Activated CD4-positive, alpha-beta T cell treated with anti-CD3 and anti-CD28 coated beads, Interleukin-2, amount 10 ng/mL, durations not matched to agents 7 days and 5 days (primary cell): ENCODE measurements around the gene ZSCAN4. TPM values are rescaled to one million over a fixed set of nuclear protein-coding genes. Genes with fewer than 3 reads are reported as not detected.

ENCODE experiments used
- total RNA-seq, 2 experiments: library from RNA; stranded (reverse); gene quantifications; one replicate each; pipeline ENCODE4 v1.2.3, GENCODE V29; 2021

Gene ZSCAN4
- total RNA-seq, 2 experiments from 2014 or later: not detected

Other genes with a start within 250 kb of the ZSCAN4 start
- 10 to 100 TPM; 11.2 to 12.5 TPM for gene ZNF749, start 233.6 kb upstream of the ZSCAN4 start, total RNA-seq
- gene VN1R1, start 211.8 kb upstream of the ZSCAN4 start, total RNA-seq: under 1 TPM; 0.15 to 0.21 TPM
- 1 to 10 TPM; 9.0 to 9.2 TPM for gene ZNF772, start 191.4 kb upstream of the ZSCAN4 start, total RNA-seq
- 10 to 100 TPM in 1 of 2 experiments, 1 to 10 TPM in 1; 9.8 to 11.4 TPM for gene ZNF419, start 181.2 kb upstream of the ZSCAN4 start, total RNA-seq
- gene ZNF773, start 169.0 kb upstream of the ZSCAN4 start, total RNA-seq: 10 to 100 TPM; 10.6 to 11.0 TPM
- gene ZNF549, start 141.6 kb upstream of the ZSCAN4 start, total RNA-seq: 1 to 10 TPM; 9.0 to 9.1 TPM
- gene ZNF550, start 109.1 kb upstream of the ZSCAN4 start, total RNA-seq: 10 to 100 TPM; 12.6 to 16.0 TPM
- 1 to 10 TPM; 7.2 to 7.8 TPM for gene ZNF416, start 90.0 kb upstream of the ZSCAN4 start, total RNA-seq
- 1 to 10 TPM; 8.2 to 8.4 TPM for gene ZIK1, start 84.8 kb upstream of the ZSCAN4 start, total RNA-seq
- 10 to 100 TPM; 10.3 to 12.1 TPM for gene ZNF530, start 69.0 kb upstream of the ZSCAN4 start, total RNA-seq
- 10 to 100 TPM; 13.7 to 15.4 TPM for gene ZNF134, start 54.7 kb upstream of the ZSCAN4 start, total RNA-seq
- gene ZNF211, start 35.8 kb upstream of the ZSCAN4 start, total RNA-seq: 10 to 100 TPM; 16.5 to 17.9 TPM
- gene ZNF551, start 13.0 kb downstream of the ZSCAN4 start, total RNA-seq: 10 to 100 TPM; 13.4 to 16.2 TPM
- 1 to 10 TPM; 5.0 to 5.8 TPM for gene ZNF154, start 40.3 kb downstream of the ZSCAN4 start, total RNA-seq
- 10 to 100 TPM; 13.9 to 14.4 TPM for gene ZNF671, start 58.7 kb downstream of the ZSCAN4 start, total RNA-seq
- gene ZNF776, start 77.9 kb downstream of the ZSCAN4 start, total RNA-seq: 10 to 100 TPM; 16.1 to 21.4 TPM
- 10 to 100 TPM; 26.8 to 28.4 TPM for gene ZNF586, start 100.7 kb downstream of the ZSCAN4 start, total RNA-seq
- 10 to 100 TPM in 1 of 2 experiments, 1 to 10 TPM in 1; 8.7 to 10.0 TPM for gene ZNF552, start 146.0 kb downstream of the ZSCAN4 start, total RNA-seq
- 10 to 100 TPM; 16.2 to 18.4 TPM for gene ZNF587B, start 161.4 kb downstream of the ZSCAN4 start, total RNA-seq
- gene ZNF587, start 180.9 kb downstream of the ZSCAN4 start, total RNA-seq: 10 to 100 TPM; 35.3 to 35.6 TPM
- 10 to 100 TPM; 20.9 to 22.2 TPM for gene ZNF814, start 220.1 kb downstream of the ZSCAN4 start, total RNA-seq
- 10 to 100 TPM; 30.3 to 30.7 TPM for gene ZNF417, start 247.7 kb downstream of the ZSCAN4 start, total RNA-seq